ENCODE measurements around the gene DIP2B. TPM values are rescaled to one million over a fixed set of nuclear protein-coding genes. Genes with fewer than 3 reads are reported as not detected.

DIP2B gene
- total RNA-seq, 1 experiment from 2014 or later: 33.9 TPM

GRCh38 chr12:50725011-50725942, 220.5 kb downstream of the DIP2B start:
- no peak for DNase-seq (ENCODE audit: low read depth)

- DNase-seq (ENCODE audit: low read depth): no peak
Measured at GRCh38 chr12:50727466-50727865, 222.7 kb downstream of the DIP2B start.

- no peak for DNase-seq (ENCODE audit: low read depth)
Measured at GRCh38 chr12:50728417-50728816, 223.6 kb downstream of the DIP2B start.

- no peak for DNase-seq (ENCODE audit: low read depth)
Measured at GRCh38 chr12:50728841-50729240, 224.1 kb downstream of the DIP2B start.

GRCh38 chr12:50732591-50732990, 227.8 kb downstream of the DIP2B start:
- DNase-seq (ENCODE audit: low read depth): peak; percentile 60

GRCh38 chr12:50733706-50734105, 228.9 kb downstream of the DIP2B start:
- DNase-seq (ENCODE audit: low read depth): no peak

- peak; percentile 18 for DNase-seq (ENCODE audit: low read depth)
Measured at GRCh38 chr12:50734409-50735263, 229.9 kb downstream of the DIP2B start.

GRCh38 chr12:50739611-50740010, 234.8 kb downstream of the DIP2B start:
- DNase-seq (ENCODE audit: low read depth): no peak

GRCh38 chr12:50740307-50740706, 235.5 kb downstream of the DIP2B start:
- no peak for DNase-seq (ENCODE audit: low read depth)

GRCh38 chr12:50742776-50743175, 238.0 kb downstream of the DIP2B start:
- DNase-seq (ENCODE audit: low read depth): no peak

GRCh38 chr12:50745861-50746260, 241.1 kb downstream of the DIP2B start:
- DNase-seq (ENCODE audit: low read depth): no peak

GRCh38 chr12:50746431-50746830, 241.6 kb downstream of the DIP2B start:
- no peak for DNase-seq (ENCODE audit: low read depth)

GRCh38 chr12:50747817-50748216, 243.0 kb downstream of the DIP2B start:
- no peak for DNase-seq (ENCODE audit: low read depth)

- DNase-seq (ENCODE audit: low read depth): no peak
Measured at GRCh38 chr12:50749459-50749882, 244.7 kb downstream of the DIP2B start.

GRCh38 chr12:50750366-50750765, 245.6 kb downstream of the DIP2B start:
- DNase-seq (ENCODE audit: low read depth): no peak

- DNase-seq (ENCODE audit: low read depth): no peak
Measured at GRCh38 chr12:50751948-50752721, 247.3 kb downstream of the DIP2B start.

GRCh38 chr12:50753232-50753769, 248.5 kb downstream of the DIP2B start:
- no peak for DNase-seq (ENCODE audit: low read depth)

- DNase-seq (ENCODE audit: low read depth): peak; percentile 98
Measured at GRCh38 chr12:50763639-50764285, 259.0 kb downstream of the DIP2B start, which contains the start of gene ATF1. ATF1 (plus strand) TSS chr12:50764101; CDS start chr12:50780146, 16,045 bp downstream.

- peak; percentile 63 for DNase-seq (ENCODE audit: low read depth)
Measured at GRCh38 chr12:50764286-50765094, 259.7 kb downstream of the DIP2B start.
